ENCODE measurements around the gene MRPS15. TPM values are rescaled to one million over a fixed set of nuclear protein-coding genes. Genes with fewer than 3 reads are reported as not detected.

Gene MRPS15
- total and polyA plus RNA-seq, 7 donors, result 70.3 to 115 (median 85.3) TPM

- no peaks in the 10 kb centered on the region for H3K9me3 ChIP-seq
- WGBS, 2 donors, result 63 to 70% methylated on average over 11 of the region's 11 CpGs
- H3K27me3 ChIP-seq, result no peaks in the 10 kb centered on the region
- no peak overlapping the region for H3K27ac ChIP-seq
- H3K4me3 ChIP-seq, result no peak overlapping the region
- intact Hi-C loops (cut with DNase I), result no loop called here
- TF ChIP-seq POLR2A (IDR thresholded peaks at IDR 0.05) (no peak), POLR2AphosphoS5 (IDR thresholded peaks at IDR 0.05) (no peak), EP300 (IDR thresholded peaks at IDR 0.05) (no peak), CTCF (IDR thresholded peaks at IDR 0.05) (no peak)
- no peaks in the 10 kb centered on the region for H3K36me3 ChIP-seq
- no peak for DNase-seq
- H3K4me1 ChIP-seq, result no peaks in the 10 kb centered on the region
These were observed 52.2 kb downstream of the MRPS15 start for GRCh38 chr1:36411674-36412648.

- intact Hi-C loops (cut with DNase I), result no loop called here
- 83 to 84% methylated on average over 2 of the region's 2 CpGs for WGBS, 2 donors
- H3K4me1 ChIP-seq, result no peaks in the 10 kb centered on the region
- no peaks in the 10 kb centered on the region for H3K9me3 ChIP-seq
- TF ChIP-seq CTCF (IDR thresholded peaks at IDR 0.05), result no peak
- no peak for TF ChIP-seq EP300 (IDR thresholded peaks at IDR 0.05)
- TF ChIP-seq POLR2AphosphoS5 (IDR thresholded peaks at IDR 0.05), result no peak
- TF ChIP-seq POLR2A (IDR thresholded peaks at IDR 0.05), result no peak
- H3K36me3 ChIP-seq, result no peaks in the 10 kb centered on the region
- no peak overlapping the region for H3K4me3 ChIP-seq
- H3K27ac ChIP-seq, result no peak overlapping the region
- H3K27me3 ChIP-seq, result no peaks in the 10 kb centered on the region
- no peak for DNase-seq
These were observed 55.7 kb downstream of the MRPS15 start for GRCh38 chr1:36408479-36408878.

- Histone ChIP-seq H3K9me3 (no peaks in the 10 kb centered on the region), H3K27me3 (no peaks in the 10 kb centered on the region), H3K27ac (no peak overlapping the region), H3K4me1 (no peaks in the 10 kb centered on the region), H3K4me3 (no peak overlapping the region), H3K36me3 (no peaks in the 10 kb centered on the region)
- intact Hi-C loops (cut with DNase I), result no loop called here
- TF ChIP-seq POLR2AphosphoS5 (IDR thresholded peaks at IDR 0.05) (no peak), POLR2A (IDR thresholded peaks at IDR 0.05) (no peak), EP300 (IDR thresholded peaks at IDR 0.05) (no peak), CTCF (IDR thresholded peaks at IDR 0.05) (no peak)
- DNase-seq, result no peak
- 95 to 98% methylated on average over 1 of the region's 1 CpG for WGBS, 2 donors
These were observed 57.7 kb downstream of the MRPS15 start for GRCh38 chr1:36406440-36406839.

Small RNA genes within 50 kb of the gene (small RNA-seq; reads per million reads assigned to genes)
- gene SNORA63C, result 0.29 to 1.4 (median 0.90) reads per million in 3 donors

Other genes starting within 250 kb of the MRPS15 start
- 100 to 1,000 TPM in 1 of 4 donors, 10 to 100 TPM in 3; 77.8 to 104 (median 89.9) TPM for gene THRAP3, start 239.9 kb downstream of the MRPS15 start, total RNA-seq
- gene THRAP3, start 239.9 kb downstream of the MRPS15 start, polyA plus RNA-seq, result 10 to 100 TPM; 25.4 to 52.0 (median 30.6) TPM
- gene SH3D21, start 158.0 kb downstream of the MRPS15 start, total RNA-seq, result 1 to 10 TPM in 2 of 4 donors, under 1 TPM in 2; 0.16 to 3.0 (median 1.0) TPM
- gene SH3D21, start 158.0 kb downstream of the MRPS15 start, polyA plus RNA-seq, result 1 to 10 TPM; 1.8 to 7.4 (median 5.8) TPM
- 100 to 1,000 TPM in 1 of 4 donors, 10 to 100 TPM in 3; 46.7 to 102 (median 71.0) TPM for gene EVA1B, start 140.7 kb downstream of the MRPS15 start, total RNA-seq
- gene EVA1B, start 140.7 kb downstream of the MRPS15 start, polyA plus RNA-seq, result 10 to 100 TPM in 2 of 3 donors, 1 to 10 TPM in 1; 5.8 to 18.0 (median 17.2) TPM
- gene STK40, start 78.5 kb downstream of the MRPS15 start, total RNA-seq, result 10 to 100 TPM; 37.1 to 49.4 (median 43.5) TPM
- 10 to 100 TPM; 27.6 to 55.6 (median 40.7) TPM for gene STK40, start 78.5 kb downstream of the MRPS15 start, polyA plus RNA-seq
- gene LSM10, start 66.5 kb downstream of the MRPS15 start, total RNA-seq, result 100 to 1,000 TPM in 2 of 4 donors, 10 to 100 TPM in 2; 56.6 to 114 (median 90.0) TPM
- gene LSM10, start 66.5 kb downstream of the MRPS15 start, polyA plus RNA-seq, result 10 to 100 TPM; 50.5 to 51.3 (median 50.9) TPM
- gene OSCP1, start 13.9 kb downstream of the MRPS15 start, total RNA-seq, result 10 to 100 TPM; 10.2 to 15.3 (median 10.7) TPM
- gene OSCP1, start 13.9 kb downstream of the MRPS15 start, polyA plus RNA-seq, result 1 to 10 TPM in 2 of 3 donors, not detected in 1; 1.8 to 3.7 TPM
- gene CSF3R, start 18.5 kb upstream of the MRPS15 start, total RNA-seq, result 1 to 10 TPM; 7.5 to 9.1 (median 8.6) TPM
- gene CSF3R, start 18.5 kb upstream of the MRPS15 start, polyA plus RNA-seq, result 1 to 10 TPM; 3.9 to 4.2 (median 3.9) TPM